ENCODE measurements around the gene NHEJ1. TPM values are rescaled to one million over a fixed set of nuclear protein-coding genes. Genes with fewer than 3 reads are reported as not detected.

Gene NHEJ1
- polyA plus RNA-seq, 1 of the 3 experiments (the other 2 are of a cell fraction): 16.3 TPM

DNA sequence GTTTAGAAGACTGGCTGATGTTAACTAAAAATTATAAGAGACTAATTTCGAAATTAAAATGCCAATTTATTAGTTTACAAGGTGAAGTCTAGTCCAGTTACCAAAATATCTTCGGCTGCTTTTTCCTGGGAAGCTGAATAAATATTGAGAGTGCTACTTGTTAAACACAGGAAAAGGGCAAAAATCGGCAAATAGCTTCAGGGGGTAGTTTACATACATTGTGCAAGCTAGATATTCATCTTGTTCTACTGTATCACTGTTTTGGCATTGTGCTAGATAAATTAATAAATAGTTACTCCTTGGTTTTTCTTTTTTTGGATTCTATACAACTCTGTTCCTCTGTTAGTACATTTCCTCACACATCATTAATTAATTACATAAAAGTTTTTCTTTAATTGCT, 29.3 kb downstream of the NHEJ1 start (continued):
- TF ChIP-seq, protein P1, sequence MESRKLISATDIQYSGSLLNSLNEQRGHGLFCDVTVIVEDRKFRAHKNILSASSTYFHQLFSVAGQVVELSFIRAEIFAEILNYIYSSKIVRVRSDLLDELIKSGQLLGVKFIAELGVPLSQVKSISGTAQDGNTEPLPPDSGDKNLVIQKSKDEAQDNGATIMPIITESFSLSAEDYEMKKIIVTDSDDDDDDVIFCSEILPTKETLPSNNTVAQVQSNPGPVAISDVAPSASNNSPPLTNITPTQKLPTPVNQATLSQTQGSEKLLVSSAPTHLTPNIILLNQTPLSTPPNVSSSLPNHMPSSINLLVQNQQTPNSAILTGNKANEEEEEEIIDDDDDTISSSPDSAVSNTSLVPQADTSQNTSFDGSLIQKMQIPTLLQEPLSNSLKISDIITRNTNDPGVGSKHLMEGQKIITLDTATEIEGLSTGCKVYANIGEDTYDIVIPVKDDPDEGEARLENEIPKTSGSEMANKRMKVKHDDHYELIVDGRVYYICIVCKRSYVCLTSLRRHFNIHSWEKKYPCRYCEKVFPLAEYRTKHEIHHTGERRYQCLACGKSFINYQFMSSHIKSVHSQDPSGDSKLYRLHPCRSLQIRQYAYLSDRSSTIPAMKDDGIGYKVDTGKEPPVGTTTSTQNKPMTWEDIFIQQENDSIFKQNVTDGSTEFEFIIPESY (IDR thresholded peaks at IDR 0.05; ENCODE audit: borderline replicate concordance, low read depth): no peak

DNA sequence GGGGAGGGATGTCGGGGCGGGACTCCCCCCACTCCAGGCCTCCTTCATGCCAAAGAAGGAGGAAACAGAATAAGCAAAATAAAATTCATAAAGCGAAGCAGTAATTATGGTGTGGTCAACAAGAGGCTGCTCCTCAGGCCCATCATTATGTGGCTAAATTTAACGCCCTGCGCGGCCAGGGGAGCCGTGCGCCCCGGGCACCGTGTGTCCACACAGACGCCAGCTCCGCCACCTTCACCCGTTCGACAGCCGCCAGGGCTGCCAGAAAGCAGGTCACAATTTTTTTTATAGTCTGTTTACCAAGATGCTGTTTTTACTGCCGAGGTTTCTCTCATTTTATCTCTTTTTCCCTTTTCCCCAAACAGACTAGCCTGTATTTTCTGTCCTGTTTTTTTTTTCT, 31.0 kb downstream of the NHEJ1 start:
- H3K4me3 ChIP-seq (ENCODE audit: low read depth in 2 of 2, low read length in 1 of 2): no peak overlapping the region
- no peaks in the 10 kb centered on the region for H3K4me1 ChIP-seq (ENCODE audit: control insufficient read depth in 1 of 2, insufficient read depth in 2 of 2, low read depth in 1 of 2, low read length in 1 of 2)
- POLR2A ChIA-PET: no interaction called here
- CTCF ChIA-PET: interaction anchor here (0.8 to 8.2 kb wide), 12 partner anchors 9 to 232 kb away, joined by 3 to 70 read pairs (median 4); partner anchors contain the start of gene NHEJ1
- H3F3A ChIP-seq (replicated peaks; ENCODE audit: insufficient read depth): no peaks in the 10 kb centered on the region
- no peaks in the 10 kb centered on the region for H3K36me3 ChIP-seq (replicated peaks in 1 of 2; ENCODE audit: control insufficient read depth in 1 of 2, insufficient read depth in 2 of 2, low read length in 1 of 2)
- TF ChIP-seq FOXM1 (IDR thresholded peaks at IDR 0.05; ENCODE audit: low read depth) (no peak), TCF12 (IDR thresholded peaks at IDR 0.05) (no peak), YY1 (IDR thresholded peaks at IDR 0.05; ENCODE audit: low read depth) (no peak), RFX5 (IDR thresholded peaks at IDR 0.05; ENCODE audit: low read length) (no peak), FOXJ3 (CRISPR knock-in tag; IDR thresholded peaks at IDR 0.05) (no peak), NRF1 (IDR thresholded peaks at IDR 0.05; ENCODE audit: low read depth, low read length) (no peak), NFIC (IDR thresholded peaks at IDR 0.05; ENCODE audit: borderline replicate concordance) (no peak)
- TF ChIP-seq, protein P2, sequence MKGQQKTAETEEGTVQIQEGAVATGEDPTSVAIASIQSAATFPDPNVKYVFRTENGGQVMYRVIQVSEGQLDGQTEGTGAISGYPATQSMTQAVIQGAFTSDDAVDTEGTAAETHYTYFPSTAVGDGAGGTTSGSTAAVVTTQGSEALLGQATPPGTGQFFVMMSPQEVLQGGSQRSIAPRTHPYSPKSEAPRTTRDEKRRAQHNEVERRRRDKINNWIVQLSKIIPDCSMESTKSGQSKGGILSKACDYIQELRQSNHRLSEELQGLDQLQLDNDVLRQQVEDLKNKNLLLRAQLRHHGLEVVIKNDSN (IDR thresholded peaks at IDR 0.05; ENCODE audit: borderline replicate concordance, low read depth): no peak
- TF ChIP-seq, protein P3, sequence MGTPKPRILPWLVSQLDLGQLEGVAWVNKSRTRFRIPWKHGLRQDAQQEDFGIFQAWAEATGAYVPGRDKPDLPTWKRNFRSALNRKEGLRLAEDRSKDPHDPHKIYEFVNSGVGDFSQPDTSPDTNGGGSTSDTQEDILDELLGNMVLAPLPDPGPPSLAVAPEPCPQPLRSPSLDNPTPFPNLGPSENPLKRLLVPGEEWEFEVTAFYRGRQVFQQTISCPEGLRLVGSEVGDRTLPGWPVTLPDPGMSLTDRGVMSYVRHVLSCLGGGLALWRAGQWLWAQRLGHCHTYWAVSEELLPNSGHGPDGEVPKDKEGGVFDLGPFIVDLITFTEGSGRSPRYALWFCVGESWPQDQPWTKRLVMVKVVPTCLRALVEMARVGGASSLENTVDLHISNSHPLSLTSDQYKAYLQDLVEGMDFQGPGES (IDR thresholded peaks at IDR 0.05; ENCODE audit: low read depth, low read length): no peak
- TF ChIP-seq, protein P1 (IDR thresholded peaks at IDR 0.05; ENCODE audit: borderline replicate concordance, low read depth): no peak
- H3K9me2 ChIP-seq: no peaks in the 10 kb centered on the region
- H3K9ac ChIP-seq: no peak overlapping the region
- H3K79me2 ChIP-seq (ENCODE audit: insufficient read depth): no peaks in the 10 kb centered on the region
- DNase-seq: no peak
- H2AFZ ChIP-seq (ENCODE audit: low read depth): no peak overlapping the region
- no peaks in the 10 kb centered on the region for H4K20me1 ChIP-seq (ENCODE audit: insufficient read depth)
- H3K9me3 ChIP-seq: no peaks in the 10 kb centered on the region
- 98% methylated on average over 16 of the region's 16 CpGs for WGBS (ENCODE audit: low lambda C conversion rate)
- H3K4me2 ChIP-seq: no peak overlapping the region
- no peaks in the 10 kb centered on the region for H3K27me3 ChIP-seq (ENCODE audit: insufficient read depth)
- H3K27ac ChIP-seq (ENCODE audit: low read depth in 2 of 2, low read length in 1 of 2): no peak overlapping the region
